HG02759 (cell line): ENCODE measurements around the gene DNAJC22.
"Not testable (repeated sequence)": the region's sequence is repeated elsewhere in the genome, so short reads cannot be mapped to it uniquely, and the experiment has no call there.

Experiments used
- ATAC-seq: cut with Tn5 transposase; IDR thresholded peaks from one replicate; pipeline ENCODE4 v1.9.1; 2021; ENCODE audit warnings: mild to moderate bottlenecking, moderate library complexity; ENCODE audit not compliant: unreplicated experiment

Gene DNAJC22

DNA sequence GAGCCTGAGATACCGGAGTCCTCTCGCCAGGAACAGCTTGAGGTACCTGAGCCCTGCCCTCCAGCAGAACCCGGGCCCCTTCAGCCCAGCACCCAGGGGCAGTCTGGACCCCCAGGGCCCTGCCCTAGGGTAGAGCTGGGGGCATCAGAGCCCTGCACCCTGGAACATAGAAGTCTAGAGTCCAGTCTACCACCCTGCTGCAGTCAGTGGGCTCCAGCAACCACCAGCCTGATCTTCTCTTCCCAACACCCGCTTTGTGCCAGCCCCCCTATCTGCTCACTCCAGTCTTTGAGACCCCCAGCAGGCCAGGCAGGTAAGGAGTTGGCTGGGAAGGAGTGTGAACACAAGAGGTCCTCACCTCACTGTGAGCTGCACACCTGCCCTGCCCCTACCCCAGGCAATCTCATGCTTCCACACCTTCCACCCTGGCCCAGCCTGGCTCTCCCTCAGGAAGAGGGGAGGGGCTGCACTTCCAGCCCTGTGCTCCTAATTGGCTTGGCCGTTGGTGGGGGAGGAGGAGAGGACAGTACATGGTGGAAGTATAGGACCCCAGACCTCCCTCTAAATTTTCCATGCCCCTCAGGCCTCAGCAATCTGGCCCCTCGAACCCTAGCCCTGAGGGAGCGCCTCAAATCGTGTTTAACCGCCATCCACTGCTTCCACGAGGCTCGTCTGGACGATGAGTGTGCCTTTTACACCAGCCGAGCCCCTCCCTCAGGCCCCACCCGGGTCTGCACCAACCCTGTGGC, 15.9 kb upstream of the DNAJC22 start:
- ATAC-seq: no peak

DNA sequence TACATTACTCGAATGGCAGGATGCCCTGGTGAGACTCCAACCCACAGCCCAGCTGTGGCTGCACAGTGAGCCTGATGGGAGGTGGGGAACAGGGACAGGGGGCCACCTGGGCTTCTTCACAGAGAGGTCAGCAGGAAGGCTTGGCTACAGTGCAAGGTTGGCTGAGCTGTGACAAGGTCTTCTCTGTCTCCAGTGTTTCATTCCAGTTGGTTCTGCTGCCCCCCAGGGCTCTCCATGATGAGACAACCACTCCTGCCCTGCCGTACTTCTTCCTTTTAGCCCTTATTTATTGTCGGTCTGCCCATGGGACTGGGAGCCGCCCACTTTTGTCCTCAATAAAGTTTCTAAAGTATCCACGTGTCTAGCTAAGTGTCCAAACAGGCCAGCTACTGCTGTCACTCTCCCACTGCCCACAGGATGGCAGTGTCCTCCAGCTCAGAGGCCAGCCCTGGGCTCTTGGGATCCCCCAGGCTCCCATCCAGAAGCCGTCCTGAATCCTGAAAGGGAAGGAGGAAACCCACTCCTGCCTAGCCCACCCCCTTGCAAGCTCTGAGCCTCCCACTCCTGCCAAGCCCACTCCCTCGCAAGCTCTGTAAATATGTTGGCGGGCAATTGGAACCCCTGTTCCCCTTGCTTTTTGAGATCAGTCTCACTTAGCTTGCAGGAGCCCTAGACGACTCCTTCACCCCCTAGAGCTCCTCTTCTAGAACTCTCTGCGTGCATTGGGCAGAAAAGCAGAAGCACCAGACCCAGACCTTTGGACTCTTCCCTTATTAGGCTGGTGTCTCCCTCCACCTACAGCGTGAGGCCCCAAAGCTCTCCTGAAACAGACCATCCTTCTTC, 15.1 kb upstream of the DNAJC22 start:
- ATAC-seq: no peak

- no peak for ATAC-seq
Observed at GRCh38 chr12:49332441-49332861, 14.2 kb upstream of the DNAJC22 start.

DNA sequence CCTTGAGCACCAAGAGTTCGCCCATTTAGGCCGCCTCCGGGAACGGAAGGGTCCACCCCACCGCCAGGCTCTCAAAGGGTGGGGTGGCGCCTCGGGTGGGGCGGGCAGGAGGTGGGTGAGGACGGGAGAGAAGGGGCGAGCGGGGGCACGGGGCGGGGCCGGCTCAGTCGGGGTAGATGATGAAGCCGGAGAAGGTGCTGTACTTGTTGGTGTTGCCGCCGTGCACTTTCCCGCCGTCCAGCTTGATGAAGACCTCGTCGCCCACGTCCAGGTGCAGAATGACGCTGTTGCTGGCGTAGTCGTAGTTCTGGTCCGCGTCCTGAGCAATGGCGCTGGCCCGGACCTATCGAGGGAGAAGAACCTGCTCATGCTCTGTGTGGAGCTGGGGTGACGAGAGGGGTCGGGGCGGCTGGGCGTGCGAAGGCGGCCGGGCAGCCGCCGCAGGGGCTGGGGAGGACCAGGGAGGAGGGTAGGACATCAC, 13.8 kb upstream of the DNAJC22 start:
- no peak for ATAC-seq

GRCh38 chr12:49333778-49334177, 12.9 kb upstream of the DNAJC22 start:
- not testable (repeated sequence) for ATAC-seq

DNA sequence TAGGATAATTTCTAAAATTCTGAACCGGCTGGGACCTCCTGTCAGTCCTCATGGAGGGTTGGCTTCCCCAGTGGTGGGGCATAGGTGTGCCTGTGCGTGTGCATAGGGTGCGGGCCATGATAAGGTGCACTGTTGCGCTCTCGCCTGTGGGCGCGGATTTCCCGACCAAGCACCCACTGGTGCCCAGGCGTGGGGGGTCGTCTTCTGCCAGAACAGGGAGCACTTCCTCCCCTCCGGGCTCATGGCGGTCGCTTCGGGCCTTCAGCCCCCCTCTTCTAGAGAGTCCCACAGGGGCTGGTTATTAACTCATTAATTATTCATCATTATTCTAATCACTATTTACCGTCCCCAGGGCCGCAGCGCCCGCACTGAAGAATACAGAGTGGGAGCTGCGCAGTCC, 12.5 kb upstream of the DNAJC22 start:
- ATAC-seq: no peak

DNA sequence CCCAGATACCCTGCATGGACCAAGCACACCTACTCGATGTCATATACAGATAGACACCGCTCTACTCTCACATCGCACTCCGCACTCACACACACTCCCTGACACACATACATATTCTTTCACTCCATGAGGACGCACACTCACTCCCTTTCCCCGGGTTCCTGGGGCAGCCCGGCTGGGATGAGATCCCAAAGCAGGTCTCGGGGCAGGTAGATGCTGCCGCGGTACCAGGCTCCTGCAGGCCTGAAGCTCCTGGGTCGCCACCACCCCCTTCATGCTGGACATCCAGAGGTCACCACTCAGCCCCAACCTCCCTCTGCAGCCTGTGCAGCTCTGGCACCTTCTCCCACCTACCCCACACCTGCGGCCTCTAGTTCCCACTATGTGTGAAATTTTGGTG, 12.0 kb upstream of the DNAJC22 start:
- ATAC-seq: no peak

DNA sequence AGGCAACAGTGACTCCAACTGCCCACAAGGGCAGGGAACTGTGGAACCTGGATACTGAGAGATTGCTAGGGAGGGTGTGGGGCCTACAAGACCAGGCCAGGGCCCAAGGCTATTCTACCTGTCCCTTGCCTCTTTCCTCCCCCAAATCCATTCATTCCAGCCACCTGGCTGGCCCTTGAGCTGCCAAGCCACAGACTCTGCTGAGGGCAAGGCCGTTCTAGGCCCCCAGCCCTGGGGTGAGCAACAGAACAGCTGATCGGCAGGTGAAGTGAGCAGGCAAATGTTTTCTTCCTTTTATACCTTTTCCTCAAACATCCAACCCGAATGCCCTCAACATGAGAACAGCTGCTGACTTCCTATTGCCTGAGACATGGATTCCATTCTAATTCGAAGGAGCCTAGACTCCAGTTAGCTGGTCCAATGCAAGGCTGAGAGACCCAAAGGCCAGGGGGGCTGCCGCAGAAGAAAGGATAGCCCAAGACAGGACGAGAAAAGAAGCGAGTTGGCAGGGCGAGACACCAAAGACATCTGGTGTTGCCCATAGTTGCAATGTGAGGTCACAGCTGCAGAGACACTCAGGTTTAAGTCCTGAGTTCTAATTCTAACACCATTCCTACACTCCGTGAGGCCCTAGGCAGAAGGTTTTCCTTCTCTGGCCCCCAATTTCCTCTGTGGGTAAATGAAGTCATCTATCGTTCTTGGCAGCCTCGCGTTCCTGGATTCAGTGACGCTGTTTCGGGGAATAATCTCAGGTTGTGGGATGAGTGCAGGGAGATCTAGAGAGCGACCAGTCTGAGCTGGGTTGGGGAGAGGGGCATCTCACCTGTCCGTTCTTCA, 11.4 kb upstream of the DNAJC22 start:
- no peak for ATAC-seq

DNA sequence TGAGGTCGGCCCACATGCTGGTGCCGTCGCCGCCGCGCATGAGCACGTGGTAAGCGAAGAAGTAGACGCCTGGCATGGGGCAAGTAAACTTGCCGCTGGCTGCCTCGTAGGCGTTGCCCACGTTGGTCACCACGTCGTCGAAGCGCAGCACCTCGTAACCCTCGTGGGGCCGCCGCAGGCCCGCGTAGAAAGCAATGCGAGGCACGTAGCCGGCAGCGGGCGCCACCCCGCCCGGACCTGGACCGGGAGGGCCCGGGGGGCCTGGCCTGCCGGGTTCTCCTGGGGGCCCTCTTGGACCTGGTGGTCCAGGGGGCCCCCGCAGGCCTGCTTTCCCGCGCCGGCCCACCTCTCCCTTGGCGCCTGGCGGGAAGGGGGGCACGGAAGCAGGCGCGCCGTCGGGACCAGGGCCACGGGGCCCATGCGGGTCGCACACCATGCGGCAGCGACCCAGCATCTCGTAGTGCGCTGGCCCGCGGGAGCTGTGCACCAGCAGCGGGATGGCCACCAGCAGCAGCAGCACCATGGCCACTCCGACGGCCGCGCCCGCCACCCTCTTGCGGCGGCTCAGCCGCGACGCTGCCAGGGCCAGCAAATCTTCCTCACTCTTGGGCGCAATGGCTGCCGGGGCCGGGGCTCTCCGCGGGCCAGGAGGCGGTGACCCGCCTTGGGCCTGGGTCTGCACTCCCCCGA, 10.6 kb upstream of the DNAJC22 start:
- no peak for ATAC-seq

GRCh38 chr12:49336645-49337584, 9.8 kb upstream of the DNAJC22 start, which contains the start of gene C1QL4:
Gene C1QL4, minus strand, starts transcription at chr12:49337188. Its CDS starts 711 bp downstream, at chr12:49336477.
- ATAC-seq: no peak

- ATAC-seq: no peak
Observed at GRCh38 chr12:49338830-49339463, 7.7 kb upstream of the DNAJC22 start.

DNA sequence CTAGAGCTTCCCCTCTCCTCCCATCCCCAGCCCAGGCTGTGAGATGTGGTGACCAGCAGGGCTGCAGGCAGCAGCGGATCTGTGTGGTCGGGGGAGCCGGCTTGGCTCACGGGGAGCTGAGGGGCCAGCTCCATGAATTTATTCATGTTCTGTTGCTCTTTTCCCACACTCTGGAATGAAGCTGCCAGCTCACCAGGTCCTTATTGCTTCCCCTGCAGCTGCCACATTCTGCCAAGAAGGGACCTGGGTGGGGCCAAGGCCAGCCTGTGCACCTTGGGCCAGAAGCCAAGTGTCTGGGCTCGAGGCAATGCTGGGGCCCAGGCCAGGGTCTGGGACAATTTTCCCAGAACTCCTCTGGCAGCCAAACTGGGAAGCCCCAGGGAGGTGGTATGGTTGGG, 7.2 kb upstream of the DNAJC22 start:
- ATAC-seq: no peak

DNA sequence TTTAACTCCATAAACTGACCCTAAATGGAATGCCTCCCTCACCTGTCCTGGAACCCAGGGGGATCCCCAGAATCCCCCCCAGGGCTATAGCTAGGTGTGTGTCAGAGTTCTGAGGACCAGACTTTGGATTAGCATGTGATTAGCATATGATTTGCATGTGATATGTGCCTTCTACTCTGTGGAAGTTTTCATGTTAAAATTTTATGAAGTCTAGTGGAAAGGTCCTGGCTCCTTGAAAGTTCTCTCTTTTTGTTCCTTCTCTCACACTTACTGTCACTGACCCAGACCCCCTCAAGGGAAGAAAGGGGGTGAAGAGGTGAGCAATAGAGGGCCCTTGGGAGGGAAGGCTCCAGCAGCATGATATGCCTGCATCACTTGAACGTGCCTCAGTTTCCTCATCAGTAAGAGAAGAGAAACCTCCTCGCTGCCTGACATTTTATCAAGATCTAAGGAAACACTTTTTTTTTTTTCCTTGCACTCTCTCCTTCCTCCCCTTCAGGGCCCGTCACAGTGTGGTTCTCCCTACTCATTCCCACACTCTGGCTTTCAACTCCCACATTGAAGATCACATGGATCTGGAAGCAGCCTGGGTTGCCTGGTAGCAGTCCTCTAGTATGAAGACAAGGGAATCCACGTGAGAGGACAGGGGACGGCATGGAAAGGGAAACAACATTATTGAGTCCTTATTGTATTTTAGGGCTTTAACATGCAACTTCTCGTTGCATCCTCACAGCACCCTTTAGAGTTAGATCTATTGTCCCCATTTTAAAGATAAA, 6.4 kb upstream of the DNAJC22 start:
- no peak for ATAC-seq

- ATAC-seq: no peak
Observed at GRCh38 chr12:49340971-49341776, 5.5 kb upstream of the DNAJC22 start.

- ATAC-seq: no peak
Observed at GRCh38 chr12:49341777-49342065, 5.0 kb upstream of the DNAJC22 start.

GRCh38 chr12:49342066-49342913, 4.4 kb upstream of the DNAJC22 start:
- ATAC-seq: peak; percentile 69
